ENCODE measurements around the gene DNAJB5. TPM values are rescaled to one million over a fixed set of nuclear protein-coding genes. Genes with fewer than 3 reads are reported as not detected.

The DNAJB5 gene
- total RNA-seq, 1 experiment from 2014 or later = 3.4 TPM

- intact Hi-C loops (cut with micrococcal nuclease; ENCODE audit: unreplicated experiment) = no loop called here
- Mint-ChIP-seq H3K36me3 (ENCODE audit: insufficient read depth, unreplicated experiment) (no peaks in the 10 kb centered on the region), H3K27ac (ENCODE audit: unreplicated experiment) (no peak overlapping the region)
These were observed 53.5 kb downstream of the DNAJB5 start for GRCh38 chr9:35042891-35043545.

GRCh38 chr9:35044071-35044470 is 54.5 kb downstream of the DNAJB5 start:
- ChIA-PET CTCF (no interaction called here), POLR2A (no interaction called here)
- H3K9me3 Mint-ChIP-seq (ENCODE audit: unreplicated experiment) = no peaks in the 10 kb centered on the region
- H3K27ac Mint-ChIP-seq (ENCODE audit: unreplicated experiment) = no peak overlapping the region
- no TSS peak for BruUV-seq (replicated peaks)
- intact Hi-C loops (cut with micrococcal nuclease; ENCODE audit: unreplicated experiment) = no loop called here
- no peak overlapping the region for H3K4me3 Mint-ChIP-seq (ENCODE audit: unreplicated experiment)
- Histone ChIP-seq H3K4me3 (ENCODE audit: low read depth, low read length) (no peak overlapping the region), H3K27me3 (replicated peaks; ENCODE audit: control insufficient read depth, insufficient read depth, low read length) (no peaks in the 10 kb centered on the region), H3K4me1 (peaks cover 10% of the 10 kb centered on the region), H3K9me3 (no peaks in the 10 kb centered on the region), H3K36me3 (ENCODE audit: control insufficient read depth, insufficient read depth, low read length) (no peaks in the 10 kb centered on the region)
- no peaks in the 10 kb centered on the region for H3K27me3 Mint-ChIP-seq (ENCODE audit: insufficient read depth, unreplicated experiment)
- TF ChIP-seq CTCF (IDR thresholded peaks at IDR 0.05; ENCODE audit: insufficient read depth in 1 of 2, low read depth in 1 of 2, low read length in 1 of 2, severe bottlenecking in 1 of 2, unreplicated experiment in 1 of 2) = no peak
- no peak for DNase-seq
- H3K4me1 Mint-ChIP-seq (ENCODE audit: low read depth, unreplicated experiment) = no peaks in the 10 kb centered on the region
- peaks cover 7% of the 10 kb centered on the region for H3K36me3 Mint-ChIP-seq (ENCODE audit: insufficient read depth, unreplicated experiment)

More at GRCh38 chr9:35042891-35043545, 53.5 kb downstream of the DNAJB5 start:
- Mint-ChIP-seq H3K4me1 (ENCODE audit: low read depth, unreplicated experiment) (no peaks in the 10 kb centered on the region), H3K4me3 (ENCODE audit: unreplicated experiment) (no peak overlapping the region), H3K27me3 (ENCODE audit: insufficient read depth, unreplicated experiment) (no peaks in the 10 kb centered on the region), H3K9me3 (ENCODE audit: unreplicated experiment) (no peaks in the 10 kb centered on the region)
- Histone ChIP-seq H3K4me3 (ENCODE audit: low read depth, low read length) (no peak overlapping the region), H3K27me3 (replicated peaks; ENCODE audit: control insufficient read depth, insufficient read depth, low read length) (no peaks in the 10 kb centered on the region), H3K9me3 (no peaks in the 10 kb centered on the region), H3K36me3 (ENCODE audit: control insufficient read depth, insufficient read depth, low read length) (no peaks in the 10 kb centered on the region), H3K4me1 (peaks cover 10% of the 10 kb centered on the region)
- DNase-seq = no peak
- TF ChIP-seq CTCF (IDR thresholded peaks at IDR 0.05; ENCODE audit: insufficient read depth in 1 of 2, low read depth in 1 of 2, low read length in 1 of 2, severe bottlenecking in 1 of 2, unreplicated experiment in 1 of 2) = no peak
- BruUV-seq (replicated peaks) = no TSS peak
- ChIA-PET POLR2A (interaction anchor here (1.2 kb wide), 1 partner anchor 30 kb away, joined by 3 read pairs; the partner anchor contains the start of gene VCP), CTCF (interaction anchor here (1.5 kb wide), 1 partner anchor 8 kb away, joined by 4 read pairs; no protein-coding TSS in a partner anchor)

Other genes starting within 250 kb of the DNAJB5 start
- 0.12 TPM in 1 of 2 replicates, not detected in the other for gene PHF24, start 31.5 kb upstream of the DNAJB5 start, total RNA-seq (2022)
- gene VCP, start 82.9 kb downstream of the DNAJB5 start, total RNA-seq (2022) = 281 TPM in 2 replicates
- 68.9 and 74.8 TPM in 2 replicates for gene FANCG, start 90.2 kb downstream of the DNAJB5 start, total RNA-seq (2022)
- 38.7 and 41.5 TPM in 2 replicates for gene PIGO, start 106.8 kb downstream of the DNAJB5 start, total RNA-seq (2022)
- gene STOML2, start 113.4 kb downstream of the DNAJB5 start, total RNA-seq (2022) = 235 and 239 TPM in 2 replicates
- gene ATOSB, start 126.1 kb downstream of the DNAJB5 start, total RNA-seq (2022) = 5.8 and 6.4 TPM in 2 replicates
- 19.7 and 20.8 TPM in 2 replicates for gene UNC13B, start 172.3 kb downstream of the DNAJB5 start, total RNA-seq (2022)